Urothelium cell line (cell line): ENCODE results near the gene CNBP.
"Not testable (repeated sequence)": the region's sequence is repeated elsewhere in the genome, so short reads cannot be mapped to it uniquely, and the experiment has no call there.

ENCODE experiments used
- DNase-seq: peaks from one replicate; pipeline ENCODE4 v3.0.0; 2011; ENCODE audit warnings: low spot score, mixed read lengths
- FAIRE-seq: peaks from 2 replicates; lab custom pipeline; 2011; peaks lifted over from hg19 to GRCh38; lab: Jason Lieb, UNC

The CNBP gene

GRCh38 chr3:129183569-129184395 lies at the start of gene CNBP:
TSS of gene CNBP (minus strand) at chr3:129183896. CDS start at chr3:129171757, 12,139 bp downstream.
- peak; percentile 98 for DNase-seq
- FAIRE-seq: peak; percentile 59

GRCh38 chr3:129231331-129232119 lies 47.8 kb upstream of the CNBP start:
- no peak for DNase-seq
- FAIRE-seq: no peak

GRCh38 chr3:129230311-129231019 lies 46.8 kb upstream of the CNBP start:
- DNase-seq (peak; percentile 57), FAIRE-seq (no peak)

GRCh38 chr3:129228891-129229585 lies 45.3 kb upstream of the CNBP start:
- peak; percentile 48 for DNase-seq

GRCh38 chr3:129226374-129226773 lies 42.7 kb upstream of the CNBP start:
- DNase-seq: peak; percentile 76
- no peak for FAIRE-seq

More at GRCh38 chr3:129228891-129229585, 45.3 kb upstream of the CNBP start:
- FAIRE-seq: no peak

- FAIRE-seq: no peak
Observed at GRCh38 chr3:129224984-129225393, 41.3 kb upstream of the CNBP start.

GRCh38 chr3:129224387-129224786 lies 40.7 kb upstream of the CNBP start:
- not testable (repeated sequence) for FAIRE-seq, DNase-seq

More at GRCh38 chr3:129224984-129225393, 41.3 kb upstream of the CNBP start:
- peak; percentile 51 for DNase-seq

- FAIRE-seq (no peak), DNase-seq (no peak)
Observed at GRCh38 chr3:129218742-129219141, 35.0 kb upstream of the CNBP start.

GRCh38 chr3:129213238-129213637 lies 29.5 kb upstream of the CNBP start:
- DNase-seq (no peak), FAIRE-seq (no peak)

- DNase-seq (peak; percentile 91), FAIRE-seq (no peak)
Observed at GRCh38 chr3:129211772-129212171, 28.1 kb upstream of the CNBP start.

GRCh38 chr3:129211345-129211744 lies 27.6 kb upstream of the CNBP start:
- FAIRE-seq (no peak), DNase-seq (no peak)

- DNase-seq (no peak), FAIRE-seq (no peak)
Observed at GRCh38 chr3:129207479-129207878, 23.8 kb upstream of the CNBP start.

- no peak for FAIRE-seq
Observed at GRCh38 chr3:129205109-129205832, 21.6 kb upstream of the CNBP start.

GRCh38 chr3:129204473-129204872 lies 20.8 kb upstream of the CNBP start:
- no peak for DNase-seq
- no peak for FAIRE-seq

More at GRCh38 chr3:129205109-129205832, 21.6 kb upstream of the CNBP start:
- DNase-seq: no peak

GRCh38 chr3:129199366-129199765 lies 15.7 kb upstream of the CNBP start:
- DNase-seq: no peak
- FAIRE-seq: no peak

GRCh38 chr3:129197321-129197720 lies 13.6 kb upstream of the CNBP start:
- FAIRE-seq (no peak), DNase-seq (no peak)

GRCh38 chr3:129196601-129197000 lies 12.9 kb upstream of the CNBP start:
- no peak for DNase-seq
- no peak for FAIRE-seq

- DNase-seq (peak; percentile 63), FAIRE-seq (no peak)
Observed at GRCh38 chr3:129195731-129196256, 12.1 kb upstream of the CNBP start.

- not testable (repeated sequence) for DNase-seq, FAIRE-seq
Observed at GRCh38 chr3:129189793-129190192, 6.1 kb upstream of the CNBP start.
